ENCODE data around the gene GSTM3. TPM values are rescaled to one million over a fixed set of nuclear protein-coding genes. Genes with fewer than 3 reads are reported as not detected.

Gene GSTM3
- total RNA-seq (10 to 100 TPM; 17.9 to 56.5 TPM), polyA plus RNA-seq (100 to 1,000 TPM in 1 of 2 donors, 10 to 100 TPM in 1; 75.7 to 146 TPM)
- long read RNA-seq, donor 1, full-length matches to known transcripts, result 10 of 17 reads
- long read RNA-seq, donor 1, partial matches to known transcripts, result 2 of 17 reads
- long read RNA-seq, donor 1, other reads (novel, unspliced or antisense), result 5 of 17 reads
- long read RNA-seq, donor 2, full-length matches to known transcripts, result 8 of 12 reads
- long read RNA-seq, donor 2, partial matches to known transcripts, result 2 of 12 reads
- long read RNA-seq, donor 2, other reads (novel, unspliced or antisense), result 2 of 12 reads

DNA sequence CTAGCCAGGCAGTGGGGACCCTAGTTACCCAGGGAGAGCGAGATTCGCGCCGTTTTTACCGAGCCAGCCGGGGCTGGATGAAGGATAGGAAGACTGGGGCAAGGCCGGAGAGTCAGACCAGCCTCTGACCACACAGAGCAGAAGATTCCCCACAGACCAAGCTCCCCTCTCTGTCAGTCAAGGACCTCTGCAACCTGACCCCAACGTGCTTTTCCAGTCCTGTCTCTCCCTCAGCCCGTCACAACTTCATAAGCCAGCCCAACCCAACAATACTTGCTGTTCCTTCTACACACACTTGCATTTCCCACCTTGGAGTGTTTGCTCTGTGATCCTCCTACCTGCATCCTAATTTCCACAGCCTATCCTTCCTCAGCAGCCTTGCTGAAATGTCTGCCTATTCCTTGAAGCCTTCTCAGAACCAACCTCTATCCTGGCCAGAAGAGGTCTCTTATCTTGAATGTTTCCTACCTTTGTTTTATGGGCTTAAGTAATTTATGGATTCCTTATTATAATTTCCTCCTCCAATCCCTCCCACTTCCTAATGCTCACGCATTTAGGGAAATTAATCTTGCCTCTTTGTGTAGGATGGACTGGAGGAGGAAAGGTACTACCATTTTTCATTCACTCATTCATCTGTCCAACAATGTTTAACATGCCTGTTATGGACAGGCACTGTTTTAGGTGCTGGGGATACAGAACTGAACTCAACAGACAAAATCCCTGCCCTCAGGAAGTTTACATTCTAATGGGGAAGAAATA is at the start of gene GSTM3:
Gene GSTM3, minus strand, starts transcription at position 424 of the 759 bp plus-strand sequence. CDS start 751 bp downstream, outside the sequence.
- Histone ChIP-seq H3K27me3 (ENCODE audit: control insufficient read depth in 1 of 2, insufficient read depth in 2 of 2, low read length in 1 of 2) (no peaks in the 10 kb centered on the region), H3K4me3 (ENCODE audit: low read length in 2 of 2) (peak within 1 kb of the TSS; percentile 48 to 68), H3K36me3 (ENCODE audit: control insufficient read depth in 1 of 2, insufficient read depth in 2 of 2, low read length in 1 of 2) (peaks cover 0 to 2% of the 10 kb centered on the region in 2 donors), H3K4me1 (ENCODE audit: control insufficient read depth in 1 of 2, insufficient read depth in 2 of 2, low read length in 2 of 2) (no peaks in the 10 kb centered on the region), H3K9me3 (ENCODE audit: control insufficient read depth, low read length) (no peaks in the 10 kb centered on the region), H3K27ac (ENCODE audit: low read depth in 1 of 2, low read length in 2 of 2) (no peak within 1 kb of the TSS)
- intact Hi-C loops (cut with DNase I), result no loop called here
- no peak for DNase-seq
- 2 to 12% methylated on average over 10 of the region's 10 CpGs for whole genome bisulfite sequencing, 2 donors
- peak; percentile 66 for ATAC-seq (ENCODE audit: low FRiP score)

DNA sequence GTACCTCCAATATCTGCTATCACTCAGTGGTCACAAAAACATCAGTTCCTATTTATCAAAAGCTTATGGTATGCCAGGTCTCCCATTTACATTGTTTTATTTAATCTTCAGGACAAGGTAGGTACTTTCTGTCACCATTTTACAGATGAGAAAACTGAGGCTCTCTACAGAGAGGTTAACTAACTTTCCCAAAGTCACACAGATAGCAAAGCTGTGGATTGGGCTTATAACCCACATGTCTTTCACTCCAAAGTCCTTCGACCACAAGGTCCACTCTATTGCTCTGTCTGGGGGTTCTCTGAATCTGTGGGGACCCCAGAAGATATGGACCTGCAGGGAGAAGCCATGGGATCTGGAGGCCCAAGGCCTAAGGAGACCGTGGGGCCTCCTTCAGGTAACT is 49.5 kb upstream of the GSTM3 start:
- H3K4me1 ChIP-seq (ENCODE audit: control insufficient read depth in 1 of 2, insufficient read depth in 2 of 2, low read length in 2 of 2), result no peaks in the 10 kb centered on the region
- intact Hi-C loops (cut with DNase I), result no loop called here
- no peak for ATAC-seq (ENCODE audit: low FRiP score)
- H3K27ac ChIP-seq (ENCODE audit: low read depth in 1 of 2, low read length in 2 of 2), result no peak overlapping the region
- H3K9me3 ChIP-seq (ENCODE audit: control insufficient read depth, low read length), result no peaks in the 10 kb centered on the region
- no peak overlapping the region for H3K4me3 ChIP-seq (ENCODE audit: low read length in 2 of 2)
- H3K27me3 ChIP-seq (ENCODE audit: control insufficient read depth in 1 of 2, insufficient read depth in 2 of 2, low read length in 1 of 2), result no peaks in the 10 kb centered on the region
- 95 to 97% methylated on average over 2 of the region's 2 CpGs for WGBS, 2 donors
- no peaks in the 10 kb centered on the region for H3K36me3 ChIP-seq (ENCODE audit: control insufficient read depth in 1 of 2, insufficient read depth in 2 of 2, low read length in 1 of 2)
- no peak for DNase-seq

DNA sequence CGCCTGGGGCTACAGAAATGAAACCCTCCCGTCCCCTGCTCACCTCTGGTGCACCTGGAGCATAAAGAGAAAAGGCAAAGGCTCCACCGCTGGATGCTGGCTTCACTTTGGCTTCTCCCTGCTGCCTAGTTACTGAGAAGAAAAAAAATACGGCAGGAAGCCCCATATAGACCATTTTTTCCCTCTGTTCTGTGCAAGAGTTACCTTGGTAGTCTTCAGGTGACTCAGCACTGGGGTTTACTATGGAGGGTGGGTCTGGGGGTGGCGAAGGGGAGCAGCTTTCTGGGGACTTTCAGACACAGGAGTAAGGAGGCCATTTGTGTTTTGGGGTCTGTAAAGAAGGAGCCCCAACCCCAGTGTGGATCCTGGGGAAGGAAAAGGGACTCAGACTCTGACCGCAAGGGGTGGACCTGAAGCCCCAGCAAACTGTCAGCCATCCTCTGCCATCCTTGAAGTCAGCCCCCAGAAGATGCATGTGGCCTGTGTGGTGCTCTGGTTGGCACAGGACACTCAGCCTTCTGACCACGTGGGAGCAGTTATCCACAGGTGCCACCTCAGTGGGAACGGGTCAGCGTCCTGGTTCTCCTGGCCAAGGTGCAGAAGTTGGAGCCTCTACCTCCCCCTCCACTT is 48.8 kb upstream of the GSTM3 start:
- Histone ChIP-seq H3K27ac (ENCODE audit: low read depth in 1 of 2, low read length in 2 of 2) (no peak overlapping the region), H3K27me3 (ENCODE audit: control insufficient read depth in 1 of 2, insufficient read depth in 2 of 2, low read length in 1 of 2) (no peaks in the 10 kb centered on the region), H3K4me1 (ENCODE audit: control insufficient read depth in 1 of 2, insufficient read depth in 2 of 2, low read length in 2 of 2) (no peaks in the 10 kb centered on the region), H3K4me3 (ENCODE audit: low read length in 2 of 2) (no peak overlapping the region), H3K9me3 (ENCODE audit: control insufficient read depth, low read length) (no peaks in the 10 kb centered on the region), H3K36me3 (ENCODE audit: control insufficient read depth in 1 of 2, insufficient read depth in 2 of 2, low read length in 1 of 2) (no peaks in the 10 kb centered on the region)
- no peak for ATAC-seq (ENCODE audit: low FRiP score)
- WGBS, 2 donors, result 91% methylated on average over 9 of the region's 9 CpGs
- peak in 1 of 2 donors; percentile 41 for DNase-seq
- intact Hi-C loops (cut with DNase I), result loop anchor here in 1 of 2 donors (5.0 kb wide), 2 partner anchors 33 to 123 kb away; partner anchors contain the start of gene CSF1

DNA sequence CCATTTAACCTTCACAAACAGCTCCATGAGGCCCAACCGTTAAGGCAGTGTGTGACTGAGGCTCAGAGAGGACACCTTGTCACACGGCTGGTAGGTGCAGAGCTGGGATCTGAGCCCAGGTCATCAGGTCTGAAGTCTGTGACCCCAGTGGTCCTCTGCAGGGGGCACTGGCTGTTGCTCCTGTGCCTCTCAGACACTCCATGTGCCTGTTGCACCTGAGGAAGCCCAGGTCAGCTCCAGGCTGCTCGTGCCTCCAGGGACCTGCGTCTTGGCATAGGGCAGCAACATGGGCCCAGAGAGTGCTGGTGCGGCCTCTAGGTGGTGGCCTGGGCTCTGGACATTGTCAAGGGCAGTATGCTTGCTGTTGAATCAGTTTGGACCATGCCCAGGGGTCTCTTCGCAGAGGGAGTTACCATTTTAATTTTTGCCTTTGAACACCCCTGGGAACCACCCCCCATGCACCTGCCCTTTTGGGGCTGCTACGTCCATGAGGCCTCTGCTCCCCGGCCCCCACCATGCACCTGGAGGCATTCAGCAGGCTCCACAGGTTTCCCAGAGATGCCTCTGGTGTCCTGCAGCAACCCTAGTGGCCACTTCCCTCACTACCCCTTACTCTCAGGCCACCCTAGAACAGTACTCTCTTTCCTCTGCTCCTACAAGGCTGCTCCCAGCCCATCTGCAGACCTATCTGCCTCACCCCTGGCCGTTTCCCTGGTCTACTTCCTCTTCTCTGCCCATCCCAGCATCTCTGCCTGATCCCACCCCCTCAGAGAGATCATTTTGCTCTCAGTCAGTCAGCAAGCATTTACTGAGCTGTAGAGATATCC is 48.1 kb upstream of the GSTM3 start:
- intact Hi-C loops (cut with DNase I), result loop anchor here in 1 of 2 donors (5.0 kb wide), 2 partner anchors 33 to 123 kb away; partner anchors contain the start of gene CSF1
- Histone ChIP-seq H3K27me3 (ENCODE audit: control insufficient read depth in 1 of 2, insufficient read depth in 2 of 2, low read length in 1 of 2) (no peaks in the 10 kb centered on the region), H3K9me3 (ENCODE audit: control insufficient read depth, low read length) (no peaks in the 10 kb centered on the region), H3K27ac (ENCODE audit: low read depth in 1 of 2, low read length in 2 of 2) (no peak overlapping the region), H3K36me3 (ENCODE audit: control insufficient read depth in 1 of 2, insufficient read depth in 2 of 2, low read length in 1 of 2) (no peaks in the 10 kb centered on the region), H3K4me3 (ENCODE audit: low read length in 2 of 2) (no peak overlapping the region), H3K4me1 (ENCODE audit: control insufficient read depth in 1 of 2, insufficient read depth in 2 of 2, low read length in 2 of 2) (peaks cover 0 to 4% of the 10 kb centered on the region in 2 donors)
- WGBS, 2 donors, result 95% methylated on average over 9 of the region's 9 CpGs
- ATAC-seq (ENCODE audit: low FRiP score) (no peak), DNase-seq (peak in 1 of 2 donors; percentile 72)

DNA sequence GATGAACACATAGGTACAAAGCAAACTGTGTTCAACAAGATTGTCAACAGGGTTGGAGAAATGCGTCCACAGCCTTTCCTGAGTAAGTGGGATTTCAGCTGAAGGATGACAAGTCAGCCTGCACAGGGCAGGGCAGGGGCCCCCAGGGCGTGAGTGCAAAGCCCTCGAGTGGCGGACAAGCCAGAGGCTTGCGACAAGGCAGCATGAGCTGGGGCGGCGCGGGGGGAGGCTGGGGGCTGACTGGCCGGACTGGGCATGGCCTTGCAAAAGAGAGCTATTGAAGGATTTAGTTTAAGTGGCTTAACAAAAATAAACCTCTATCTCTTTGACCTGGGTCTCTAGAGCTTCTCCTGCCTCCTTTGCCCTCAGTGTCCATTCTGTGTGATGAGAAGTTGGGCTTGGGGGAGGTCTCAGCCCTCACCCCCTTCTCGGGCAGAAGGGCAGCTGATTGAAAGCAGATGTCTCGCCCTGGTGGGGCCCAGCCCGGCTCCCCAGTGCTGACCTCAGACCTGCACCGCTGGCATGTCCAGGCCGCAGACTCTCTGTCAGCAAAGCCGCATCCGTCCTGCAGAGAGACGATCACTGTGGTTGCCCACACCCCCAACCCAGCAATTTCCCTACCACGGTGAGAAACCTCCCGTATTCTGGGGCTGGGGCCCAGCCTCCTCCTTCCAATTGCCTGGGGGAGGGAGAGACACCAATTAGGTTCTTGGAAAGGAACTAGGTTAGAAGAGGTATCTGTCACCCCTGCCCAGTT is 47.2 kb upstream of the GSTM3 start:
- no peak overlapping the region for H3K4me3 ChIP-seq (ENCODE audit: low read length in 2 of 2)
- no peaks in the 10 kb centered on the region for H3K27me3 ChIP-seq (ENCODE audit: control insufficient read depth in 1 of 2, insufficient read depth in 2 of 2, low read length in 1 of 2)
- no peaks in the 10 kb centered on the region for H3K9me3 ChIP-seq (ENCODE audit: control insufficient read depth, low read length)
- 94 to 96% methylated on average over 19 of the region's 19 CpGs for WGBS, 2 donors
- intact Hi-C loops (cut with DNase I), result loop anchor here in 1 of 2 donors (5.0 kb wide), 2 partner anchors 34 to 124 kb away; partner anchors contain the start of gene CSF1
- ATAC-seq (ENCODE audit: low FRiP score) (no peak), DNase-seq (peak in 1 of 2 donors; percentile 71)
- H3K4me1 ChIP-seq (ENCODE audit: control insufficient read depth in 1 of 2, insufficient read depth in 2 of 2, low read length in 2 of 2), result peaks cover 0 to 4% of the 10 kb centered on the region in 2 donors
- H3K36me3 ChIP-seq (ENCODE audit: control insufficient read depth in 1 of 2, insufficient read depth in 2 of 2, low read length in 1 of 2), result no peaks in the 10 kb centered on the region
- no peak overlapping the region for H3K27ac ChIP-seq (ENCODE audit: low read depth in 1 of 2, low read length in 2 of 2)

DNA sequence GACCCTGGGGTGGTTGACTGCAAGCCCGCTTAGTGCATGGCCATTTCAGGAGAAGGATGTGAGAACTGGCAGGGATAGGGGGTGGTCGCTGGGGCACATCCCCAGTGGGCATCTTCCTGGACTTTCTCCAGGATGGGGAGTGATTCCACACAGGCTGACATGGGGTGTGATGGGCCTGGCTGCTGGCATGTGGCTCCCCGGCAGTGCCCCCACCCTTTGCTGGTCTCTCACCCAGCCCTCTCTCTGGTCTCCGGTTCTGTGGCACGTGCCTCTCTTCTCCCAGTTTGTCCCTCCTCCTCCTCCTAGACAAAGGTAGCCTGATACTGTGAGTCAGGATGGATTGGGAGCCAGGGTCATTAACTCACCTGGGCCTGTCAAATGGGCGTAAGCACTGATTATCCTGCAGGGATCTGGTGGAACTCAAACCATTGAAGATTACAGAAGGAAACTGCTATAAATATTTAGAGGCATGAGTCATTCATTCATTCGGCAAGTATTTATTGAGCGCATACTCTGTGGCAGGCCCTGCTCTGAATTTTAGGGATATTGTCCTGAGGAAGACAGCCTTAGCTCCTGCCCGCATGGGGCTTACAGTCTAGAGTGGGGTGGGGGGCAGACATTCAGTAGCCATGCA is 46.5 kb upstream of the GSTM3 start:
- peaks cover 0 to 4% of the 10 kb centered on the region in 2 donors for H3K4me1 ChIP-seq (ENCODE audit: control insufficient read depth in 1 of 2, insufficient read depth in 2 of 2, low read length in 2 of 2)
- no peak for ATAC-seq (ENCODE audit: low FRiP score)
- intact Hi-C loops (cut with DNase I), result loop anchor here in 1 of 2 donors (5.0 kb wide), 2 partner anchors 35 to 125 kb away; partner anchors contain the start of gene CSF1
- peak; percentile 26 to 56 for DNase-seq
- no peak overlapping the region for H3K4me3 ChIP-seq (ENCODE audit: low read length in 2 of 2)
- H3K9me3 ChIP-seq (ENCODE audit: control insufficient read depth, low read length), result no peaks in the 10 kb centered on the region
- H3K36me3 ChIP-seq (ENCODE audit: control insufficient read depth in 1 of 2, insufficient read depth in 2 of 2, low read length in 1 of 2), result no peaks in the 10 kb centered on the region
- 79 to 88% methylated on average over 9 of the region's 9 CpGs for WGBS, 2 donors
- no peak overlapping the region for H3K27ac ChIP-seq (ENCODE audit: low read depth in 1 of 2, low read length in 2 of 2)
- H3K27me3 ChIP-seq (ENCODE audit: control insufficient read depth in 1 of 2, insufficient read depth in 2 of 2, low read length in 1 of 2), result no peaks in the 10 kb centered on the region

DNA sequence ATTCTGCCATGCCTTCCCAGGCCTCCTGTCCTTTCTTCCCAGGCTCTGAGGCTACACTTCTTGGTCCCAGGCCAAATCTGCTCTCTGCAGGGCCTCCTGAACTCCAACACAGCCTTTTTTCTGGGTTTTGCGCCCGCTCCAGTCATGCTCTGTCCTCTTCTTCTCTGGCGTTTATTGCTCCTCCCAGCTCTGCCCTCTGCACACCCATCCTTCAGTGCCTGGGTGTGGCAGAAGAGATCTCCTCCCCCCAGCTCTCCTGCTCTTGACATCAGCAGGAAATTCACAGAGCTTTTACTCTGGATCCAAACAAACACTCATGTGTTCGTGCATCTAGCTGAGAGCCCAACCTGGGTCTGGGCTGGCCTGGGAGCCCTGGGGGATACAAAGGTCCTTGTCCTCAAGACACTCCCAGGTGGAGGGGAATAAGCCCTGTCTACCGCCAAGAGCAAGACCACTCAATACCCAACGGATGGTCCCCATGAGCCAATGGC is 45.7 kb upstream of the GSTM3 start:
- no peaks in the 10 kb centered on the region for H3K9me3 ChIP-seq (ENCODE audit: control insufficient read depth, low read length)
- H3K4me1 ChIP-seq (ENCODE audit: control insufficient read depth in 1 of 2, insufficient read depth in 2 of 2, low read length in 2 of 2), result peaks cover 0 to 4% of the 10 kb centered on the region in 2 donors
- H3K27me3 ChIP-seq (ENCODE audit: control insufficient read depth in 1 of 2, insufficient read depth in 2 of 2, low read length in 1 of 2), result no peaks in the 10 kb centered on the region
- ATAC-seq (ENCODE audit: low FRiP score) (no peak), DNase-seq (peak in 1 of 2 donors; percentile 51)
- intact Hi-C loops (cut with DNase I), result loop anchor here in 1 of 2 donors (5.0 kb wide), 2 partner anchors 36 to 126 kb away; partner anchors contain the start of gene CSF1
- no peaks in the 10 kb centered on the region for H3K36me3 ChIP-seq (ENCODE audit: control insufficient read depth in 1 of 2, insufficient read depth in 2 of 2, low read length in 1 of 2)
- 81 to 89% methylated on average over 6 of the region's 6 CpGs for WGBS, 2 donors
- no peak overlapping the region for H3K27ac ChIP-seq (ENCODE audit: low read depth in 1 of 2, low read length in 2 of 2)
- H3K4me3 ChIP-seq (ENCODE audit: low read length in 2 of 2), result no peak overlapping the region

Measured in aorta (tissue), 5 donors.